ENCODE measurements around the gene UNC5CL.

DNA sequence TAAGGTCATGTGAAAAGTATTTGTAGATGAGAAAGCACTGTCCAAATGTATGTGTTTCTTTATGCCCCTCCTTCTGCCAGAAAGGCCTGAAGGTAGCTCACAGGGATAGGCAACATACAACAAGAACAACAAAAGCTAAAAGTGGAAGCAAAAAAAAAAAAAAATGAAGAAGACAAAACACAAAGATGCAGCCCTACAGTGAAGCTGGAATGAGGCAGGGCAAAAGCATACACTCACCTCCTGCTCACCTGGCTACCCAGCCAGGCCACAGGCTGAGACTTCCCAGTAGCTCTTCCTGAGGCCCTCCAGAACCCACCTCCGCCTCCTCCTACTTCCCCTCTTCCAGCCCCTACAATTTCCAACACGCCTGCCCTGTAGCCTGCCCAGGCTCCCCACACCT, 2.4 kb downstream of the UNC5CL start:
- TF ChIP-seq, protein P1, sequence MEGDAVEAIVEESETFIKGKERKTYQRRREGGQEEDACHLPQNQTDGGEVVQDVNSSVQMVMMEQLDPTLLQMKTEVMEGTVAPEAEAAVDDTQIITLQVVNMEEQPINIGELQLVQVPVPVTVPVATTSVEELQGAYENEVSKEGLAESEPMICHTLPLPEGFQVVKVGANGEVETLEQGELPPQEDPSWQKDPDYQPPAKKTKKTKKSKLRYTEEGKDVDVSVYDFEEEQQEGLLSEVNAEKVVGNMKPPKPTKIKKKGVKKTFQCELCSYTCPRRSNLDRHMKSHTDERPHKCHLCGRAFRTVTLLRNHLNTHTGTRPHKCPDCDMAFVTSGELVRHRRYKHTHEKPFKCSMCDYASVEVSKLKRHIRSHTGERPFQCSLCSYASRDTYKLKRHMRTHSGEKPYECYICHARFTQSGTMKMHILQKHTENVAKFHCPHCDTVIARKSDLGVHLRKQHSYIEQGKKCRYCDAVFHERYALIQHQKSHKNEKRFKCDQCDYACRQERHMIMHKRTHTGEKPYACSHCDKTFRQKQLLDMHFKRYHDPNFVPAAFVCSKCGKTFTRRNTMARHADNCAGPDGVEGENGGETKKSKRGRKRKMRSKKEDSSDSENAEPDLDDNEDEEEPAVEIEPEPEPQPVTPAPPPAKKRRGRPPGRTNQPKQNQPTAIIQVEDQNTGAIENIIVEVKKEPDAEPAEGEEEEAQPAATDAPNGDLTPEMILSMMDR (IDR thresholded peaks at IDR 0.05): no peak
- TF ChIP-seq POLR2A (IDR thresholded peaks at IDR 0.05) (no peak), POLR2AphosphoS5 (IDR thresholded peaks at IDR 0.05) (no peak), EP300 (IDR thresholded peaks at IDR 0.05) (no peak)

All from upper lobe of left lung (tissue), 4 donors.